HG03025 (cell line): ENCODE measurements around the gene CASK.
A peak's percentile ranks its signal among the peaks of the same experiment; 100 is the strongest.
"Not testable (repeated sequence)": the region's sequence is repeated elsewhere in the genome, so short reads cannot be mapped to it uniquely, and the experiment has no call there.

Experiments used
- ATAC-seq: cut with Tn5 transposase; IDR thresholded peaks from one replicate; pipeline ENCODE4 v1.9.1; 2021; ENCODE audit warnings: mild to moderate bottlenecking, moderate library complexity; ENCODE audit not compliant: unreplicated experiment, low FRiP score

The CASK gene

DNA sequence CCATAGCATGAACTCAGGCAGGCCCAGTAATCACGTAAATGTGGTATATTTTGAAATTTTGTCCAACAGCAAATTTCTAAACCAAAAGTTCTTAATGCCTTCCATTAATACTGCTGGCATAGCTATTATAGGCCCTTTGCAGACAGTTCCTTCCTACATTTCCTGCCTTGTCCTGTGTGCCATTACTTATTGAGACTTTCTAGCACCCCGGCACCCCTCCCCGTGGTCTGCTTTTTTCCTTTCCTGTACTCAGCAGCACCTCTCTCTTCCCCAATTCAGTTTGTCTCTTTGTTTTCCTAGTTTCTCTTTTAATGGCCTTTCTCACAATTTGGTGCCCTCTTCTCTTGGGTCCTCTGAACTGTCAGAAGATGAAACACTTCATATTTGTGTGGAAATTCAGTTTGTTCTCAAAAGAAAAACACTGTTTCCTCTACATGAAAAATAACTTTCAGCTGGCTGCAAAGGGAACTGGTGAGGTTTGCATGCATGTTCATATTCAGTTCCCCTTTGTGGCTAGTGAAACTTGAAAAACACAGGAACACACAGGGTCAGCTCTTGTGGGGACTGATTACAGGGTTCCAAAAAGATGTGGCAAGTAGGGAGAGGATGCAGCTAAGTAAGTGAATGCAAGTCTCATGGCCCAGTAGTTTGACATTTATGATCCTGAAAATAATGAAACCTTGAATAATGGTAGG, 217.5 kb downstream of the CASK start:
- peak; percentile 91 for ATAC-seq

DNA sequence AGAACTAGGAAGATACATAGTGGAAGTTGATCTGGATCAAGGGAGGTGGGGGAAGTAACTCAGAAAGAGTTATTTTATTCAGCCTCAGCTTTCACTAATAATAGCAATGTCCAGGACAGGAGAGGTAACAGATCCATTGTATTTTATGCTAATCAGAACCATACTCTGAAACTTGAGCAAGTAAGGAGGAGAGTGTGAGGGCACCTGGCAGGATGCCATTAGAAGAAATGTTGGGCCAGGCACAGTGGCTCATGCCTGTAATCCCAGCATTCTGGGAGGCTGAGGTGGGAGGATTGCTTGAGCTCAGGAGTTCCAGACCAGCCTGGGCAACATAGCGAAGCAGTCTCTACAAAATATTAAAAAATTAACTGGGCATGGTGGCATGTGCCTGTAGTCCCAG, 218.3 kb downstream of the CASK start:
- no peak for ATAC-seq

DNA sequence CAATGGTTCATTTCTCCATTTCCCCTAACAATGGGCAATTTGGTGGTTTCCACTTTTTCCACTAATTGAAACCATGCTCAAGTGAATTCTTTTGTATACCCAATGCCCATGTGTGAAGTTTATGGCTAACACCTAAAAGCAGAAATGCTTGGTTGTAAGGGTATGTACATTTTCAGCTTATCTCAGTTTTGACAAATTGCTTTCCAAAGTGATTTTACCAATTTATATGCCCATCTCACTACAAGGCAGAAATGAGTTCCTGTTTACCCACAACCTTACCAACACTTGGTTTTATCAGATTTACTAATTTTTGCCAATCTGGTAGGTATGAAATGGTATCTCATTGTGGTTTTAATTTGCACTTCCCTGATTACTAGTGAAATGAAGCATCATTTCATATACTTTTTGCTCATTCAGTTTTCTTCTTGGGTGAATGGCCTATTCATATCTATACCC, 219.8 kb downstream of the CASK start:
- no peak for ATAC-seq

DNA sequence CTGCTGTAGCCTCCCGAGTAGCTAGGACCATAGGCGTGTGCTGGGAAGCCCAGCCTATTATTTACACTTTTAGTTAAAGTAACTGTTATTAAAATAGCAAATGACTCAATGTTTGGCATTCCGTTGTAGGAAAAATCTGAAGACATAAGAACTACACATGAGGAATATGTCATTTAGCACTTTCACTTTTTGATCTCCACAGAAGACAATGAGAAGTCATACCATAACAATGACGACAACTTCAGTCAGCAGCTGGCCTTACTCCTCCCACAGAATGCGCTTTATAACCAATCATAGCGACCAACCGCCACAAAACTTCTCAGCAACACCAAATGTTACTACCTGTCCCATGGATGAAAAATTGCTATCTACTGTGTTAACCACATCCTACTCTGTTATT, 227.9 kb downstream of the CASK start:
- ATAC-seq, result no peak

DNA sequence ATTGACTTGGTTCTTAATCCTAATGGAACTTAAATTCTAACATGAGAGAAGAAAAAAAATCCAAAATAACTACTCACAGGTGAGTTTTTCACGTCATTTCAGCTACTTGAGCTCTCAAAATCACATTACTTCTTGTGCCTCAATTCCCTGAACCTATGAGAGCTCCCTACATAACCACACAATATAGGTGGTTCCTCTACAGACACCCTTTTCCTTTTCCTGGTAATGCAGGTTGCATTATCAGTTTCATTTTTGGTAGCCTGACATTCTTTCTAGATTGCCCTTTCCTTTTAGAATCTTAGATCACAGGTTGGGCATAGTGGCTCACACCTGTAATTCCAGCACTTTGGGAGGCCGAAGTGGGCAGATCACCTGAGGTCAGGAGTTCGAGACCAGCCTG, 230.3 kb downstream of the CASK start:
- ATAC-seq, result no peak

DNA sequence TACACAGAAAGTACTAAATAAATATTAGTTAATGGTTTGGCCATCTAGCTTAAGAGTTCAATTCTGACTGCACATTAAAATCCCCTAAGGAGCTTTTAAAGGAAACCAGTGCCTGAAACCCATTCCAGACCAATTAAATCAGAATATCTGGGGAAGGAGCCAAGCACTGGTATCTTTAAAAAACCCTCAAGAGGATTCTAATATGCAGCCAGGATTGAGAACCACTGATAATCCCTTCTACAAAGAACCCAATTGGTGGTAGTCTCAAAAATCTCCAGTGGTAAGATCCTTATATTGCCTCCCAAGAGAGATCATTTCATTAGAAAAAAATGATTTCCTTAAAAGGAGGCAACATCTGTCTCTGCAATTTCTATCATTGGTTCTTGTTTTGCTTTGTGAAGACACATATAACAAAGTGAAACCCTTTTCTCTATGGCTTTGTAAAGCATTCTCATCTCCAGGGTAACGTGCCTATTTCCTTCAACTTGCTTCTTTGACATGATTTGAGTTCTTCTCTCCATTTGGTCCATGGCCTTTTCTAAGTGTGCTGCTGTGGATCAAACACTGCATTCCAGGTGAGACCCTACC, 231.1 kb downstream of the CASK start:
- ATAC-seq, result no peak

DNA sequence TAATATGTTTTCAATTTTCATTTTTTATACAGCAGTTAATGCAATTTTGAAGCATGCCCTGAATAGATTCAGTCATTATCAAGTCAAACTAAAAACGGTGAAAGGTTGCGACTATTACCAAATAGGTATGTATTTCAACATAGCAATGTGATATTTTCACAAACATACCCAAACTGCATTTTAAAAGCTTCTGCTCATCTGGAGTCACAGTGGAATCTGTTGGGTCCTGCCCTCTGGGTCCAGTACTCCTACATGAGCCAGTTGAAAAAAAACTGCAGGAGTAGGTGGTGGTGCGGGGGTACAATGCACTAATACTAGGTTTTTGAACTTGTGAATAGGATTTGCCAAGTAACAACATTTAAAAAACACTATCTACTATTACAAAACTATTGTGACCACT, 233.6 kb downstream of the CASK start:
- ATAC-seq, result no peak

DNA sequence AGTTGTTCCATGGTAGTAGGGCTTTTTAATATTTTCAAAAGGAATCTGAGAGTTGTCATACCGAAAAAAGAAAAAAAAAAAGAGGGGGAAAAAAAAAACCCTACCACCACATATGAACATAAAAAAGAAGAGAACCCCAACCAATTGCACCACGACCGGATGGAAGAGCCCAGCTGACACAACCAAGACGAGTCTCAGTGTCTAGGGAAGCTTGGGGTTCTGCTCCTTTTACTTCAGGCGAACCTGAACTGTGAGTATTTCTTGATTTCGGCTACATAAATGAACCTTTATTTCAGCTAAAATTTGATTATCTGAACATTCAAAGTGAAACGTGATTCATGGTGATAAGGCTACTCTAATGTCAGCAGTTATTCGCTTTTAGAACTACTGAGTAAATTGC, 234.5 kb downstream of the CASK start, which contains the start of gene GPR34:
Gene GPR34, plus strand, starts transcription at position 139 of the 400 bp plus-strand sequence. CDS start 6,661 bp downstream, outside the sequence.
- ATAC-seq, result no peak

DNA sequence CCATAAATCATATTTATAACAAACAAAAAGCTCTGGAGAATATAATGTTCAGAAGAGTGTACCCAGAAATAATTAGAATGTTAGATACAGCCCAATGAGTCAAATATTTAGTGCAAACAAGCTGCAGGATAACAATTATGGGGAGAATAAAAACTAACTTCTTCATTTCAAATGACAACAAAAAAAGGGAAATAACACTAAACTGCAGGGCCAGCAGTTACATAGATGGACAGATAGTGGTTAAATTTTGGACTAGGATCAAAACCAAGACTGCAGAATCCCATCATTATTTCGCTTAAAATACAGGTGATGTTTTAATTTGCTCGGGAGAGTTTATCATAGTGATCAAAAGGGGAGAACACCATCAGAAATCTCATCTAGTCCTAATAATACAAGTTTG, 235.2 kb downstream of the CASK start:
- ATAC-seq, result no peak

DNA sequence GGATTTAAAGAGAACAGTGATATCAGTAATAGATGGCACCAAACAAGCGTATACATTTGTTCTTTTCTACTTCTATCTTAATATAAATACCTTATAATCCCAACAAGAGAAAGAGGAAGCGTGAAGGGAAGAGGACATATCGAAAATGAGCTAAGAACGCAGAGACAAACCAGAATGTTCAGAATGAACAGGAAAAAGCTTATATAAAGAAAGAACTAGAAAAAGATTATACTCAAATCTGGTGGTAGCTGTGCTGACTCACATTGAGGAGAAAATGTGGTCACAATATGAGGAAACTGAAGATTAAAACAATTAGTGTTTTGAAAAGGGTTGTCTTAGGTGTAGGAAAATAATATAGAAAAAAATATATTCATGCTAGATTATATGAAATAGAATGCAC, 236.6 kb downstream of the CASK start:
- ATAC-seq, result no peak

DNA sequence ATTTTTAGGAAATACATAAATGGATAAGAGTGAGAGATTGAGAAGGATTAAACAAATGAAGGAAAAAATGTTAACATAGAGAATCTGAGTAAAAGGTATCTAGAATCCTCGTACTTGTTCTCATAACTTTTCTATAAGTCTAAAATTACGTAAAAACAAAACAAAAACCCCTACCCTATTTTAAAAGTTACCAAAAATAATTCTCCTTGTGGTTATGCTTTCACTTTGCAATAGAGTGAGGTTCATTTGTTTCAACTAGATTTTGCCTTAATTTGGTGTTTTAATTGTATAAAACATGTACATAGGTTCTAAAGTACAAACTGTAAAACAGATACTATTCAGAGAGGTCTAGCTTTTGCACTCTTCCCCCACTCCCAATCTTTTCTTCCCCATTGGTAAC, 238.4 kb downstream of the CASK start:
- ATAC-seq, result no peak

DNA sequence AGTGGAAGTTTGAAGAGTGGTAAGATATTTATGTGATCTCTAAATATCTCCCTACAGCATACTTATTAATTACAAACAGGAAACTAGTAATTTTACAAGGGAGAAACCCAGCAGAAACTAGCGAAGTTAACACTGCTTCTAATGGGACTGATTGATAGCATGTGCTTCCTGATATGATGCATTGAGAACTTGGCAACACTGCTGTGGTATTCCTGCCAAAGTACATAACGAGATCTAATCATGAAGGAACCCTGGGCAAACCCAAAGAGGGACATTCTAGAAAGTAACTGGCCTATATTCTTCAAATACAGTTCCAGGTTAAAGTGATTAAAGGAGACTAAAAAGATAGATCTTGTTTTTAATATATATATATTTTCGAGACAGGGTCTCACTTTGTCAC, 239.2 kb downstream of the CASK start:
- ATAC-seq, result no peak

DNA sequence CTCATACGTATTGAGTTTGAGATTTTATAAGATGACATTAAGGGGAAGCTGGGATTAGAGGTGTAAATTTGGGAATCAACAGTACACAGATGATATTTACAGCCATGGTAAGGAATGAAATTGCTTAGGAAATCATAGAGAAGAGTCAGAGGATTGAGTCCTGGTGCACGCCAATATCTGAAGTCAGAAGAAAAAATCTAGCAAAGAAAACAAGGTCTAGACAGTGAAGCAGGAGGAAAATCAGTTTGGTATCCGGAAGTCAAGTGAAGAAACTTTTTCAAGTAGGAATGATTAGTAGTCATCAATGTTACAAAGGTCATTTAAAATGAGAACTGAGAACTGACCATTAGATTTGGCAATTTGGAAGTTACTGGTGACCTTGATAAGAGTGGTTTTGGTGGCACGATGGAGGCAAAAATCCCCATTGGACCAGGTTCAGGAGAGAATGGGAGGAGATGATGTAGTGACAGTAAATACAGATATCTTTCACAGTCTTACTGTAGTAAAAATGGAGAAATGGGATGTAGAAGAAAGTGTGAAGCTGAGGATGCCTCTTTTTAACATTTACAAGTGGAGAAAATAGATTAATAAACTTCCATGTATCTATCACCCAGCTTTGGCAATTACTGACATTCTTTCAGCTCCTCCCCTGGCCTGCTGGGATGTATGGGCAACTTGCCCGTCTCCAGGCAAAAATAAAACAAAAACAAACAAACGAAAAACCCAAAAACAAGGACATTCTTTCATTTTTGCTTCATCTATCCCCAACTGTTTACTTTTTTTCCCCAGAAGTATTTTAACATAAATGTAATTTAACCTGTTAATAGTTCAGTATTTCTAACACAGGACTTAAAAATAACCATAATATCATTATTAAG, 245.9 kb downstream of the CASK start:
- no peak for ATAC-seq

DNA sequence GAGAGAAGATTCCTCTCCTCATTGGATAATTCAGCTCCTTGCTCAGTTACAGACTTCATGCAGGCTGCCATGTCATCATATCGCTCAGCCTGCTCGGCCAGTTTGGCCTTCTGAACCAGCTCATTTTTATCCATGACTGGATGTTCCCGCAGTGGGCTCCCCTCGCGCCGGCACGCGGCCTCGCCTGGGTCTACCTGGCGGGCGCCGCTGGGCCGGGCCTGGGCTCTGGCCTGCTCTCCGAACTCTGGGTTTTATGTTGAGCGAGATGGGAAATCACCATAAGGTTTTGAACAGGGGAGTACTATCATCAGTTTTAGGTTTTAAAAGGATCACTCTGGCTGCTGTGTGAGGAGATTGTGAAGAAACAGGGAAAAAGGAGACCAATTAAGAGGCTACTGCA, 247.0 kb downstream of the CASK start:
- not testable (repeated sequence) for ATAC-seq

DNA sequence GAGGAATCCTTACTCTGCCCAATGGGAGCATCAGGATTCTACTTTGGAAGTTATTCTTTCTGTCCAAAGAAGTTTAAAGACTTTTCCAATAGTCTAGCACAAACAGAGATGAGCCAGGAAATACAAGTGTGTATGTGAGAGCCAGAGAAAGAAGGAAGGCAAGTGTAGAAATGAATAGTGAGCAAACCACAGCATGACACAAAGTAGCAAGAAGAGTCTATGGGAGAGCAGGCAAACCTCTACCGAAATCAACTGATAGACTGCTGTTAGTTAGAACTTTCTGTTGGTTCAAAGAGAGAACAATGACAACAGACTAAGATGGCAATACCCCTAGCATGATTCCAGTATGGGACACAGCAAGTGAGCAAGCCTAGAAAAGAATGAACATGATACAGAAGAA, 250.7 kb downstream of the CASK start:
- no peak for ATAC-seq

DNA sequence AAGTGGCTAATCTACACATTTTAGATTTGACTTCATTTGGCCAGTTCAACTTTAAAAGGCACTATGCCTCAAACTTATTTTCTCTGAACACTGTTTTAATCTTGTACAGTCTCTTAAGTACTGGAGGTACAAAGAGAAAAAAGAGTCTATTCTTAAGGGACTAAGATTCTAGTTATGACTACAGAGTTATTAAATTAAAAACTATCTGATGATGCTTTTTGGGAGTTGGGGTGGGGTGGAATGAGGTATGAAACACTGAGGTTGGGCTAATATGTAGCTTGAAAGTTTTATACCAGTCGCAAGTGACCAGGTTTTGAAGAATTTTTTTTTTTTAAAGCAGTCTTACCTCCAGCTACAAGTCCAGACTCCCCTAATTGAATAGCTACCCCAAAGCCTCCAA, 252.3 kb downstream of the CASK start:
- ATAC-seq, result no peak

DNA sequence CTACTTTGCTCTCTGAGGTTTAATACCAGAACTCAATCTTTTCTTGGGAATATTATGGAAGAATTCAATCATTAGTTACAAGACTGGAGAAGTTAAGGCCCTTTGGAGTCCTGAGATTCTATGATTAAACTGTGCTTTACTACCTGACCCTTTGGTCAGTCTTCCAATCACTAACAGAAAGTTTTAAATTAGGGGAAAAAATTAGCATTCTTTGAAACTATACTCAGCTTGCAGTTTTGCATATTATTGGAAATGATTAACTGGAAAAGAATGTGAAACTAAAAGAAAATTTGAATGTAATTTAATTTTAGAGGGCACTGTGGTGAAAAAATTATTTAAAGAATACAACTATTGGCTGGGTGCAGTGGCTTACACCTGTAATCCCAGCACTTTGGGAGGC, 253.2 kb downstream of the CASK start:
- ATAC-seq, result no peak

DNA sequence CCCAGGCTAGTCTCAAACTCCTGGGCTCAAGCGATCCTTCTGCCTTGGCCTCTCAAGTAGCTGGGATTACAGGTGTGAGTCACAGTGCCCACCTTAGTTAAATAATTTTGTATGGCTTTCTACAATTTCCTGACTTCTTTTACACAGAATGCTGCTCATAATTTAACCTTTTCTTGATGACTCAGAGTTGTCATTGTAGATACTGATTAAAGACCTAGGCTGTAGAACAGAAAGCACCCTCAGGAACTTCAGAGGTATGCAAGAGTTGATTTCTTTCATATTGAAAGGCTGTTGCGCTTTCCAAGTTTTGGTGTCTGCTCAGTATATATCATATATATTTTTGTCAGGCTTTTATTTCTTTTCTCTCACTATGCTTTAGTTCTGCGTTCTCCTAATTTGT, 255.7 kb downstream of the CASK start:
- no peak for ATAC-seq

DNA sequence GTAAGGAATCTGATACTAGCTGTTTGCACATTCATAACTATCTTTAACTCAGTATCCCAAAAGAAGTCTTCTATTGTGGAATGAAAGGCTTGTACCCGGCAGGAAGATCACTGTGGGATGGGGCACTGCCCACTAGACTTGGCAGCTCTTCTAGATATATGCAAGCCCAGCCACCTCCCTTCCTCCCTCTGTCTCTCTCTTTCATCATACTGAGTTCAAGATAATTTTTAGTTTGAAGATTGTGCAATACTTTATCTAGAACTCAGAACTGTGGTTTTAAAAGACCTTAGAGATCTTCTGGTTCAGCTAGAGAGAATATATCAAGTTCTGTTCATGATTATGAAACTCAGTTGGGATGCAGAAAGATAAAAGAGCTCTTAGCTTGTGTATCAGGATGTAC, 257.1 kb downstream of the CASK start:
- ATAC-seq, result no peak

DNA sequence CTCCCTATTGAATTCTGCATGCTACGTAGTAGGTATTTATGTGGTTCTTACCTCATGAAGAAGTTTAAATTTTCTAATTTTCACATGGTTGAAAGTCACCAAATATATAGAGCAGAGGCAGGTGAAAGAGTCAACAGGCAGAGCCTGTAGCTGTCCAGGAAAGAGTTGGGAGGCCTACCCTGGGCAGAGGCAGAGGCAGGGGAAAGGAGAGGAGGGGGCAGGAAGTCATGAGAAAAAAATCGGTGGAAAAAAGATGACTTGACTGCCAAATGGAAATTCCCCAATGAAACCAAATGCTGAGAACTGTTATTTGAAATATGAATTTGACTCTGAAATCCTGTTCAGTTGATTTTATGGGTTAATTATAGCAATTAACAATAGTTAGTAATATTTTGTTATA, 257.7 kb downstream of the CASK start:
- ATAC-seq, result no peak

DNA sequence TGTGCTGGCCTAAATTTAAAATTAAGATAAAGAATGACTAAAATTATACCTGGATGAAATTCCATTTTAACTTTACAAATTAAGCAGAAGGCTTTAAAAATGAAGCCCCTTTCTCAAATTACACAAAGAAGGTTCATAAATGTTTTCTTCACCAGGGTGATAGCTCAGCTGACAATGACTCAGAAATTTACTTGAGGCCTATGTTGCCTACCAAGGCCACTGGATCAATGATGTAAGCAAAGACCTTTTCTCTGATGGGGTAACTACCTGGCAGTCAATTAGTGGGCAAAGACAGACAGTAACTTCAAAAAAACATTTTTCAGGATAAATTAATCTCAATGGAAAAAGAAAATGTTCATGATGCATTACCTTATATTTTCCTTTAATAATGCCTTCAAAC, 258.4 kb downstream of the CASK start:
- no peak for ATAC-seq
